HEK293 (cell line): ENCODE data around the gene SUSD4.

Experiments
- CTCF ChIA-PET: fragments of 350-600 bp; formaldehyde crosslinking; extraction: SDS; loops from one replicate; lab custom pipeline; 2021; ENCODE audit warnings: antibody characterized with exemption; lab: Yijun Ruan, JAX
- POLR2A ChIA-PET: fragments of 300-600 bp; formaldehyde crosslinking; extraction: SDS; loops from one replicate; lab custom pipeline; 2020; ENCODE audit warnings: antibody characterized with exemption, inconsistent platforms; lab: Yijun Ruan, JAX
- H3K27ac ChIP-seq: fragments of 200-500 bp; sonication (Bioruptor generic); 2 replicates; pipeline ENCODE4 v1.5.1; 2014; ENCODE audit warnings: low read depth, low read length, control low read depth, inconsistent platforms; ENCODE audit errors: extremely low read depth
- H3K36me3 ChIP-seq, 2 experiments: fragments of 200-500 bp in 1 of 2; sonication (Bioruptor generic) in 1 of 2; 1 replicate in 1 of 2; 2 replicates in 1 of 2; pipeline ENCODE4 v1.5.1; 2014 to 2017; ENCODE audit warnings: inconsistent platforms in 2 of 2, low read length in 2 of 2; ENCODE audit not compliant: control insufficient read depth in 2 of 2, insufficient read depth in 1 of 2
- H3K4me1 ChIP-seq: fragments of 200-500 bp; sonication (Bioruptor generic); 2 replicates; pipeline ENCODE4 v1.5.1; 2014; ENCODE audit warnings: mild to moderate bottlenecking, low read length, inconsistent platforms; ENCODE audit not compliant: control insufficient read depth, insufficient read depth
- H3K4me3 ChIP-seq: 2 replicates; pipeline ENCODE4 v1.5.1; 2011; ENCODE audit warnings: low read depth, mild to moderate bottlenecking, control low read depth, low read length, moderate library complexity
- H3K9me3 ChIP-seq: fragments of 200-500 bp; sonication (Bioruptor generic); 2 replicates; pipeline ENCODE4 v1.5.1; 2014; ENCODE audit warnings: low read depth, low read length, inconsistent platforms; ENCODE audit not compliant: control insufficient read depth, insufficient read depth
- BCL11A ChIP-seq: fragments of 450-650 bp; formaldehyde crosslinking; IDR thresholded peaks from 2 replicates; pipeline ENCODE4 v1.5.1; 2016; ENCODE audit warnings: low read depth, missing biosample characterization, missing genetic modification characterization
- FEZF1 ChIP-seq: fragments of 450-650 bp; formaldehyde crosslinking; IDR thresholded peaks from 2 replicates; pipeline ENCODE4 v1.5.1; 2016; ENCODE audit warnings: missing biosample characterization, missing genetic modification characterization
- GLIS1 ChIP-seq: fragments of 450-650 bp; formaldehyde crosslinking; IDR thresholded peaks from 2 replicates; pipeline ENCODE4 v1.5.1; 2016; ENCODE audit warnings: missing biosample characterization, missing genetic modification characterization
- MZF1 ChIP-seq: fragments of 450-650 bp; formaldehyde crosslinking; IDR thresholded peaks from 2 replicates; pipeline ENCODE4 v1.5.1; 2017; ENCODE audit warnings: missing biosample characterization, missing genetic modification characterization, borderline replicate concordance
- OVOL3 ChIP-seq: fragments of 450-650 bp; formaldehyde crosslinking; IDR thresholded peaks from 2 replicates; pipeline ENCODE4 v1.5.1; 2016; ENCODE audit warnings: missing biosample characterization, missing genetic modification characterization
- PRDM4 ChIP-seq: fragments of 450-650 bp; formaldehyde crosslinking; IDR thresholded peaks from 2 replicates; pipeline ENCODE4 v1.5.1; 2017; ENCODE audit warnings: missing biosample characterization, missing genetic modification characterization
- SCRT1 ChIP-seq: fragments of 450-650 bp; formaldehyde crosslinking; IDR thresholded peaks from 2 replicates; pipeline ENCODE4 v1.5.1; 2016; ENCODE audit warnings: missing biosample characterization, missing genetic modification characterization, borderline replicate concordance
- SCRT2 ChIP-seq: fragments of 450-650 bp; formaldehyde crosslinking; IDR thresholded peaks from 2 replicates; pipeline ENCODE4 v1.5.1; 2016; ENCODE audit warnings: missing biosample characterization, missing genetic modification characterization
- ZBTB17 ChIP-seq: fragments of 450-650 bp; formaldehyde crosslinking; IDR thresholded peaks from 2 replicates; pipeline ENCODE4 v1.5.1; 2016; ENCODE audit warnings: missing biosample characterization, missing genetic modification characterization
- ZBTB20 ChIP-seq: fragments of 450-650 bp; formaldehyde crosslinking; IDR thresholded peaks from 2 replicates; pipeline ENCODE4 v1.5.1; 2016; ENCODE audit warnings: missing biosample characterization, missing genetic modification characterization
- ZIC2 ChIP-seq: fragments of 450-650 bp; formaldehyde crosslinking; IDR thresholded peaks from 2 replicates; pipeline ENCODE4 v1.5.1; 2016; ENCODE audit warnings: missing biosample characterization, missing genetic modification characterization
- ZNF146 ChIP-seq: fragments of 450-650 bp; formaldehyde crosslinking; IDR thresholded peaks from 2 replicates; pipeline ENCODE4 v1.5.1; 2016; ENCODE audit warnings: missing biosample characterization, missing genetic modification characterization
- ZNF169 ChIP-seq: fragments of 450-650 bp; formaldehyde crosslinking; IDR thresholded peaks from 2 replicates; pipeline ENCODE4 v1.5.1; 2016; ENCODE audit warnings: missing biosample characterization, missing genetic modification characterization
- ZNF214 ChIP-seq: fragments of 450-650 bp; formaldehyde crosslinking; IDR thresholded peaks from 2 replicates; pipeline ENCODE4 v1.5.1; 2017; ENCODE audit warnings: missing biosample characterization, mild to moderate bottlenecking, missing genetic modification characterization, borderline replicate concordance
- ZNF223 ChIP-seq: fragments of 450-650 bp; formaldehyde crosslinking; IDR thresholded peaks from 2 replicates; pipeline ENCODE4 v1.5.1; 2016; ENCODE audit warnings: missing biosample characterization, missing genetic modification characterization
- ZNF292 ChIP-seq: fragments of 450-650 bp; formaldehyde crosslinking; IDR thresholded peaks from 2 replicates; pipeline ENCODE4 v1.5.1; 2016; ENCODE audit warnings: low read depth, missing biosample characterization, missing genetic modification characterization, borderline replicate concordance
- ZNF391 ChIP-seq: fragments of 450-650 bp; formaldehyde crosslinking; IDR thresholded peaks from 2 replicates; pipeline ENCODE4 v1.5.1; 2016; ENCODE audit warnings: low read depth, missing biosample characterization, missing genetic modification characterization, borderline replicate concordance
- ZNF404 ChIP-seq: fragments of 450-650 bp; formaldehyde crosslinking; IDR thresholded peaks from 2 replicates; pipeline ENCODE4 v1.5.1; 2017; ENCODE audit warnings: missing biosample characterization, missing genetic modification characterization
- ZNF501 ChIP-seq: fragments of 450-650 bp; formaldehyde crosslinking; IDR thresholded peaks from 2 replicates; pipeline ENCODE4 v1.5.1; 2016; ENCODE audit warnings: missing biosample characterization, missing genetic modification characterization
- ZNF518A ChIP-seq: fragments of 450-650 bp; formaldehyde crosslinking; conservative IDR thresholded peaks from 2 replicates; pipeline ENCODE4 v1.5.1; 2016; ENCODE audit warnings: low read depth, missing biosample characterization, missing genetic modification characterization
- ZNF555 ChIP-seq: fragments of 450-650 bp; formaldehyde crosslinking; conservative IDR thresholded peaks from 2 replicates; pipeline ENCODE4 v1.5.1; 2017; ENCODE audit warnings: missing biosample characterization, mild to moderate bottlenecking, missing genetic modification characterization, inconsistent platforms
- ZNF596 ChIP-seq: fragments of 450-650 bp; IDR thresholded peaks from 2 replicates; pipeline ENCODE4 v1.5.0; 2018; ENCODE audit warnings: missing biosample characterization, mild to moderate bottlenecking, missing genetic modification characterization, moderate library complexity
- ZNF654 ChIP-seq: fragments of 450-650 bp; formaldehyde crosslinking; IDR thresholded peaks from 2 replicates; pipeline ENCODE4 v1.5.1; 2016; ENCODE audit warnings: low read depth, missing biosample characterization, missing genetic modification characterization
- ZNF704 ChIP-seq: fragments of 450-650 bp; formaldehyde crosslinking; IDR thresholded peaks from 2 replicates; pipeline ENCODE4 v1.5.1; 2016; ENCODE audit warnings: missing biosample characterization, missing genetic modification characterization
- ZNF707 ChIP-seq: fragments of 450-650 bp; formaldehyde crosslinking; IDR thresholded peaks from 2 replicates; pipeline ENCODE4 v1.5.1; 2016; ENCODE audit warnings: missing biosample characterization, missing genetic modification characterization
- ZNF747 ChIP-seq: fragments of 450-650 bp; formaldehyde crosslinking; IDR thresholded peaks from 2 replicates; pipeline ENCODE4 v1.5.1; 2016; ENCODE audit warnings: missing biosample characterization, missing genetic modification characterization
- ZNF785 ChIP-seq: fragments of 450-650 bp; formaldehyde crosslinking; IDR thresholded peaks from 2 replicates; pipeline ENCODE4 v1.5.1; 2016; ENCODE audit warnings: missing biosample characterization, missing genetic modification characterization

Gene SUSD4

GRCh38 chr1:223330466-223330865 is 33.5 kb downstream of the SUSD4 start:
- ChIA-PET POLR2A (no interaction called here), CTCF (interaction anchor here (0.8 kb wide), 1 partner anchor 197 kb away, joined by 3 read pairs; no protein-coding TSS in a partner anchor)
- TF ChIP-seq ZIC2 (tag by site-specific recombination) (peak; percentile 99), SCRT2 (peak; percentile 48), FEZF1 (0 out of 2 replicates have a peak, but pooled peaks have one; percentile 12), ZNF404 (tag by site-specific recombination) (no peak), ZNF707 (tag by site-specific recombination) (no peak)
- no peak overlapping the region for H3K27ac ChIP-seq
- H3K36me3 ChIP-seq = no peaks in the 10 kb centered on the region
- H3K4me1 ChIP-seq = no peaks in the 10 kb centered on the region
- H3K4me3 ChIP-seq = no peak overlapping the region
- no peaks in the 10 kb centered on the region for H3K9me3 ChIP-seq

- Histone ChIP-seq H3K4me1 (no peaks in the 10 kb centered on the region), H3K27ac (no peak overlapping the region), H3K4me3 (no peak overlapping the region), H3K9me3 (no peaks in the 10 kb centered on the region), H3K36me3 (no peaks in the 10 kb centered on the region)
- POLR2A ChIA-PET = no interaction called here
- CTCF ChIA-PET = interaction anchor here (0.6 to 1.2 kb wide), 6 partner anchors 9 to 367 kb away, joined by 3 read pairs; no protein-coding TSS in a partner anchor
- TF ChIP-seq GLIS1 (tag by site-specific recombination) = no peak
- no peak for TF ChIP-seq ZNF223 (tag by site-specific recombination)
- TF ChIP-seq ZBTB17 (tag by site-specific recombination) = peak; percentile 91
- no peak for TF ChIP-seq ZBTB20 (tag by site-specific recombination)
- no peak for TF ChIP-seq MZF1 (tag by site-specific recombination)
- TF ChIP-seq ZNF704 (tag by site-specific recombination) = no peak
- no peak for TF ChIP-seq ZNF214 (tag by site-specific recombination)
- TF ChIP-seq FEZF1 = no peak
- no peak for TF ChIP-seq ZNF747 (tag by site-specific recombination)
- TF ChIP-seq ZNF391 (tag by site-specific recombination) = no peak
- no peak for TF ChIP-seq ZNF292 (tag by site-specific recombination)
- TF ChIP-seq ZNF596 (tag by site-specific recombination) = no peak
- TF ChIP-seq ZNF146 (tag by site-specific recombination) = no peak
- TF ChIP-seq ZNF518A = no peak
- no peak for TF ChIP-seq ZNF654 (tag by site-specific recombination)
- TF ChIP-seq SCRT1 (tag by site-specific recombination) = no peak
- no peak for TF ChIP-seq ZNF169 (tag by site-specific recombination)
- no peak for TF ChIP-seq ZNF785 (tag by site-specific recombination)
- TF ChIP-seq OVOL3 = no peak
- TF ChIP-seq ZNF555 (tag by site-specific recombination) = no peak
- TF ChIP-seq BCL11A (tag by site-specific recombination) = no peak
- no peak for TF ChIP-seq PRDM4
- TF ChIP-seq ZNF501 = no peak
Measured at GRCh38 chr1:223329664-223330415, 34.1 kb downstream of the SUSD4 start.
